ENCODE results near the gene SMTN.
"Not testable (repeated sequence)": the region's sequence is repeated elsewhere in the genome, so short reads cannot be mapped to it uniquely, and the experiment has no call there.

SMTN gene

GRCh38 chr22:31073545-31074145 lies 7.5 kb upstream of the SMTN start:
- not testable (repeated sequence) for DNase-seq

DNA sequence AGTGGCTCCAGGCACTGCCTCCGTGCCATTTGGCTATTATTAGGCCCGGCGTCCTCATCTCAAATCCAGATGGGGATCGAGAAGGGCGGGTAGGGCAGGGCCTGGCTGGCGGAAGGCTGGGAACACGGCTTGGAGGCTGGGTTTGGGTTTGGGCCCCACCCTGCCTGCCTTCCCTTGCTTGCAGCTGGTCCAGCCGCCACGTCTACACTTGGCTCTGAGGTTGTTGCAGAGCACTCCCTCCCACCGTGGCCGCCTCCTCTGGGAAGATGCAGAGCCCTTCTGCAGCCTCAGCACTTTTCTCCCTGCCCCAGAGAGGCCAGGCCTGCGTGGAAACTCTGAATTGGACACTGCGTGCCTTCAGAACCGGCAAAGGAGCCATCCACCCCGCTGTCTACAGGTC lies 5.2 kb upstream of the SMTN start:
- no peak for DNase-seq

GRCh38 chr22:31077681-31078080 lies 3.4 kb upstream of the SMTN start:
- no peak for DNase-seq

DNA sequence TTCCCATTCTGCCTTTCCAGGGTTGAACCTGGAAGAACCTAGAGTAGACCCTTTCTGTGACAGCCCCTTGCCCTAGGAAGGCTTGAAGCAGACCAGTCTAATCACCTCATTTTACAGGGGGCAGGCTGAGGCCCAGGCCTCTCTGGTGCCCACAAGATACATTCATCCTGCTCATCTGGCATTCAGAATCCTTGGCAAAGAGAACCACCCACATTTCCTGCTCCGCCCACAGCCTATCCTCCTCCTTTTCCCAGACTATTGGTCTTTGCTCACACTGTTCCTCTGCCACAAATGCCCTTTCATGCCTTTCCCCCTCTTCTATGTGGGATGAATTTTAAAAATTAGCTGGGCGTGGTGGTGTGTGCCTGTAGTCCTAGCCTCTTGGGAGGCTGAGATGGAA lies 2.7 kb upstream of the SMTN start:
- DNase-seq = not testable (repeated sequence)

DNA sequence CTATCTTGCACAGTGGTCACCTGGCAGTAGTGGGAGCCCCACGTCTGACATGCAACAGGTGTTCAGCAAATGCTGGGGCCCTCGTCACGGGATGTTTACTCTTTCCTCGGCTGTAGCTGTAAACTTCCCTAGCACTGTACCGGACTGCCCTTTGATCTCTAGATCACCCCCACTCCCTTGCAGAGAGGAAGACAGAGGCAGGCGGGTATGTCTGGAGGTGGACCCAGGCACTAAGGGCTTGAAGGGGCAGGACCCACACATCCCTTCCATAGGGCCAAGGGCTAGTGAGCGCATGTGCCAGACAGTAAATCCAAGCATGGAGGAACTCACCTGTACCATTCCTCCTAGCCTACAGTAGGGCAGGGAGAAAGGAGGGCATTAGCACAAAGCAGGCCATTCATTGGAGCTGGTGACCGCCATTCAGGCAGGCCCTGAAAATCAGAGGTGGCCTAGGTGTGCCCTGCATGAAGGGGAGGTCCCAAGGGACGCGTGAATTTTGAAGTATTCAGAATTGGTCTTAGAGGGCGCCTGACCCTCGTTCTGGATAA lies 1.9 kb upstream of the SMTN start:
- no peak for DNase-seq

GRCh38 chr22:31080164-31080847 lies 812 bp upstream of the SMTN start:
- DNase-seq = no peak

DNA sequence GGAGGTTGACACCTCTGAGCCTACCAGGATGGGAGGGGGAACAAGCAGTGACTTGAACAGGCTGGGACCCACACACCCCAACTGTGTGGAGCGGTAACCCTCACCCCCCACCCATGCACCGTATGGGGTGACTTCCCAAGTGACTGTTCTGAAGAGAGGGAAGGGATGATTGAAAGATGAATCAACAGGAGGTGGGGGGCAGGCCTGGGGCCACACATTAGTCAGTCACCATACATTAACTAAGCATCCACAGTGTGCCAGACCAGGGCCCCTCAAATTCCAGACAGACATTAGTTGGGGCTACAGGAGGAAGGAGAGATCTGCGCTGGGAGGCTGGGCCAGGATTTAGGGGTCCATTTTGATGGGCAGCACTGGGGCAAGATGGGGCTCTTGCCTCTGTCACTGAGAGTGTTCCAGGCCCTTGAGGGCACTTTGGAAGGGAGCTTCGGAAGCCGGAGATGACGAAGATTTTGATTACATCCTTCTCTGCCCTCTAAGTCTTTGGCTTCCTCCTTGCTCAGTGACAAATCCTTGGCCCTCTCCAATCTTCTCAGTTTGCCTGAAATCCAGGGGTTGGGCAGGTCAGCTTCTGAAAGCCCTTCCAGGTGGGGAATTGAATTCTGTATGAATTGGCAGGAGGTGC lies 966 bp downstream of the SMTN start:
- no peak for DNase-seq

GRCh38 chr22:31082606-31083376 lies 1.7 kb downstream of the SMTN start:
- no peak for DNase-seq

DNA sequence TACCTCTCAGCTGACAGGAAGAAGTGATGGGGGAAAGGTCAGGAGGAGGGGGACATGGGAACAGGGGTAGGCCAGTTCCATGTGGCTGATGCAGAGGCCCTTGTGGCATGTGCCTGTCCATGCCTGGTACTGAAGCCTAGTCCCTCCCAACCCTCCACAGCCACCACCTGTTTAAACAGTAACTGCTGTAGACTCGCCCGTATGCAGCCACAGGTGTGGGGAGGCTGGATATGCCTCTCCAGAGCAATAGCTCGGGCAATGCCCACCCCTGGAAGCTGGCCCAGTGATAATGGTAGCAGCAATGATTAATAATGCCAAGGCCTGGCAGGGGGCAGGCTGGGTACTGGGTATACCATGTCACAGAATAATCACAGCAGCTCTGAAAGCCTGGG lies 2.3 kb downstream of the SMTN start:
- peak; percentile 22 for DNase-seq

DNA sequence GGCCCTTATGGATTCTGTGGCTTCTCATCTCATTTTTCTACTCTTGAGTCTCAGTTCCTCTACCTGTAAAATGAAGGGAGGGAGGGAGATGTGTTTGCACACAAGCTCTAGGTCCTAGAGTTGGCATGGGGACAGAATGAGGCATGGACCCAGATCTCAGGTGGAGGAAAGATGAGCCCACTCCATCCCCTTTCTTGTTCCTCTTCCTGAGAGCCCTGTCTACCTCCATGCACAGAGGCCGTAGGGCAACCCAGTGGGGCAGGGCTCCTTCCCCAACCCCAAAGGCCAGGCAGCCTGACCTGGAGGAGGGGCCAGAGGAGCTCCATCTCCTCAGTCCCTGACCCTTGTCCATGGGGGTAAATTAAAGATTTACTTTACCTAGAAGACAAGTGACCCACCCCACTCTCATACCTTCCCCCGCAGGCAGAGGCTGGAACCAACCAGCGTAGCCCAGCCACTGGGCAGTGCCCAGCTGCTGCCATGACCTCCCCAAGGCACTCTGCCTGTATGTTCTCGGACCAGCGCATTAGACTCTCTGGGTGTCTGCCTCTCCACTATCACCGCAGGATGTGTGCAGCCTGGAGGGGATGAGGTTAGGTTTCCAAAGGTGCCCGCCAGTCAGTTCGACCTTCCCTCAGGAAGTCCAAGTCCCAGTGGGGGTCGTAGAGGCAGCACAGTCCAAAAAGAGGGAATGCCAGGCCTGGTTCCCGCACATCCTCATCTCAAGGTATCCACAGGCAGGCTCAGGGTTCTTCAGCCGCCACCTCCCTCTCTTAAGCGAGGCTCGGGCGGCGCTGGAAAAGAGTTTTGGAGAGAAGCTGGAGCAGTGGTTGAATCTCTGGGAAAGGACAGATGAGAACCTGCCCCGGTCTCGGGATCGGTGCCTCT lies 3.0 kb downstream of the SMTN start:
- no peak for DNase-seq

DNA sequence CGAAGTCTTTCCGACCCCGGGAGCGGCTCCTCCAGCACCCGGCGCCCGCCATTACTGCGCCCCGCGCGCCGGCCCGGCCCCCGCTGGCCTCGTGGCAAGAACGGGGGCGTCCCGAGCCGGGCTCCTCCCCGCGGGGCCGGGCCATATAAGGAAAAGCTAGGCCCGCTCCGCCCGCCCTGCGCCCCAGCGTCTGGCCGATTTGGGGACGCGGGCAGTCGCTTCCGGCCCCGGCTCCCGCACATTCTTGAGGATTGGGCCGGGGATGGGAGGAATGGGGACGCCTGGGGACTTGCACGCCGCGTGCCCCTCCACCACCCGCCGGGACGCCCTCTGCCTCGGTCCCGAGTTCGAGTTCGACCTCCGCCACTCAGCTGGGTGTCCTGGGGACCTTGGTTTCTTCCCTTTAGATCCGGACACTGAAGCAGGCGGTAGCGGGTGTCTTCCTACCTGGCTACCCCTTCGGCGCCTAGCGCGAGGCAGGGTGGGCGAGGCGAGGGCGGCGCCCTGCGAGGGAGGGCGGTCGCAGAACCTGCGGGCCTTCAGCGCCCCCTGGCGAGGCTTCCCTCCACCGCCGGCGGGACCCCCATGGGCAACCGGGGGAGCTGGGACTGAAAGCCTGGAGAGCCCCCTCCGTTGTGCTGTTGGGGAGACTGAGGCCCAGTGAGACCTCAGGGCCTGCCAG lies 3.8 kb downstream of the SMTN start:
- no peak for DNase-seq

DNA sequence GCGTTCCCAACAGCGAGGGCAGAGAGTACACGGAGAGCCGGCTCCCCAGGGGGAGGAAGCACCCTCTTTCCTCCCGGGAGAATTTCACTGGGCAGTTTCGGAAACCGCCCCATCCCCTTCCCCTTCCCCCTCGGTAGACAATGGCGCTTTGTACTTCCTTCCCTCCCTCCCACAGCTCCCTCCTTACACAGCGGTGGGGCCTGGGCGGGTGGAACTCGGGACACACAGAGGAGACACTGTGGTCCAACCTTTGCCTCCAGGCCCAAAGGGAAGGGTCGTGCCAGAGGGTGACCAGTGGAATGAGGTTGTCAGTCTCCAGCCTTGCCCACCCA lies 4.3 kb downstream of the SMTN start:
- DNase-seq = no peak

DNA sequence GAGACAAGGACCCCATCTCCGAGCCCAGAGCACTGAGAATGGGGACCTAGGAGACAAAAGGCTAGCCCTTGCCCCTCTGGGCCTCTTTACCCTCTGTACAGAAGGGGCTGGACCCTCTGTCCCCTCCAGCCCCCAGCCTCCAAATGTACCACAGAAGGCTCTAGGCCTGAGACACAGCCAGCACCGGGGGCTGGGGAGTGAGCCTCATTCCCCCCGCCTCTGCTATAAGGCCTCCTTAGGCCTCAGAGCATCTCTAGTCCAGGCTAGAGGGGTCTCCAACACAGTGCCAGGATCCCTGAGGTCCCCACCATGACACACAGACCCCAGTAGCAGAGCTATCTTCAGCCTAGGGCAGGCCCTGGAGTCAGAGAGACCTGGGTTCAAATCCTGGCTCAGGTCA lies 4.8 kb downstream of the SMTN start:
- DNase-seq = no peak

DNA sequence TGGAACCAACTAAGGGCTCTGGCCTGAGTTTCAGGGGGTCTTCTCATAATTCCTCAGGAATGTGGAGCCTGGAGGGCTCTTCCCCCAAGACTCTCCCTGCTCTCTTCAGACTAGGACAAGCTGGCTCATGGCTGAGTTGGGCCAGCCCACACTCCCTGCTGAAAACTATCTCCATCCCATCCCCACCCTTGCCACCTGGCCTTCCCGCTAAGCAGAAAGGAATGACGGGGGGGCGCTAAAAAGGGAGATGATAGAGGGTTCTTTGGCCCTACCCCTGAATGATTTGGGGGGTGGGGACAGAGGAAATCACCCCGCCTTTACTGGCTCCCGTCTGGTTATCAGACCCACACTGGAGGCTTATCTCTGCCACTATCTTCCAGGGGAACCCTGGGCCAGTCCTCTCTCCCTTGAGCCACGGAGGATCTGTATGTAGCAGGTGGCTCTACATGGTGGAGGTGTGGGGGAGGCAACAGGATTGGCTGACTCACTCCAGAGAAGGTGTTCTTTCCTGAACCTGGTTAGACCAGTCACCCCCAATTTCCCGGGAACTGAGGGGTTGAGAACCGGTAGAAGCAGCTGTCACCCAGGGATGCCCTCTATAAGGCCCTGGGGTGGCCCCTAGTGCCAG lies 5.7 kb downstream of the SMTN start:
- no peak for DNase-seq

DNA sequence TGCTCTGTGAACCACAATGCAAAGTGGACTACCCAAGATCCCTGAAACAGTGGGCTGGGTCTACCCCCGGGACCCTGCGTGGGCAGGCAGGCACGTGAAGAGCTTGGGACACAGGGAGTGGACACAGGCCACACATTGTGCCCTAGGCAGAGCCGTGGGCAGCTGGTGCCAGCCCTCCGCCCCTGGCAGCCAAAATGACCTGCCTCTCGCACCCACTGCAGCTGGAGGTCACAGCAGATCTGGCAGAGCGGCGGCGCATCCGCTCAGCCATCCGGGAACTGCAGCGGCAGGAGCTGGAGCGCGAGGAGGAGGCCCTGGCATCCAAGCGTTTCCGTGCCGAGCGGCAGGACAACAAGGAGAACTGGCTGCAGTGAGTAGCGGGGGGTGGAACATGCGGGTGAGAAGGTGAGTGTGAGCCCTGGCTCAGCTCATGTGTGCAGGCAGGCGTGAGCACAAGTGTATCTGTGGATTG lies 6.7 kb downstream of the SMTN start:
- DNase-seq = no peak

GRCh38 chr22:31088233-31088986 lies 7.3 kb downstream of the SMTN start:
- DNase-seq = no peak

DNA sequence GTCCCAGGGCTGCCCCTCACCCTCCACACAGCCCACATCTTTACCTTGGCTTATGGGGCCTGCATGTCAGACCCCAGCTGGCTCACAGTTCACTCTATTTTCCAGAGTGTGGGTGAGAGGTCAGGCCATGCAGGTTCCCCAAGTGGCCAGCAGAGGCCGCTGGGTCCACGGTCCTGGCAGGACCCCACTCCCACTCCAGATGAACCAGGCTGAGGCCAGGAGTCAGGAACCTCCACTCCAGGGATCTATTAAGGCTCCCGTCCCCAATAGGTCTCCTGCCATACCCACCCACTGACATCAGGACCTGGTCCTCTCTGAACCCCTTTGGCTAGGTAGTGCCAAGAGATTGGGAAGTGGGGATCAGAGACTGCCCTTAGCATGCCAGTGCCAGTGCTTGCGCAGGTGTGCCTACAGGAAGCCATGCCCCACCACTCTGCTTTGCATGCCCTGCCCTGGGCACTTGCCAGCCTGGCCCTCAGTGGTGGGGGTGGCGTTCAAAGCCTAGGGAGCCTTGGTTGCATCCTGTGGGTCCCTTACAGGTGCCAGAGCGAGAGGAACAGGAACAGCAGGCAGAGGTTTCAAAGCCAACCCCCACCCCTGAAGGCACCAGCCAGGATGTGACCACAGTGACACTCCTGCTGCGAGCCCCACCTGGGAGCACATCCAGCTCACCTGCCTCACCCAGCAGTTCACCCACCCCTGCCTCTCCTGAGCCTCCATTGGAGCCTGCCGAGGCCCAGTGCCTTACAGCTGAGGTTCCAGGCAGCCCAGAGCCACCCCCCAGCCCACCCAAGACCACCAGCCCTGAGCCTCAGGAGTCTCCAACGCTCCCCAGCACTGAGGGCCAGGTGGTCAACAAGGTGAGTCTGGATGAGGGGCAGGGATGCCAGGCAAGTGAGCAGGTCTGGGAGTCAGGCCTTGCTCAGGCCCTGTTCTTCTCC lies 8.3 kb downstream of the SMTN start:
- no peak for DNase-seq

GRCh38 chr22:31090217-31091085 lies 9.3 kb downstream of the SMTN start:
- no peak for DNase-seq

Data from DMS79 (cell line).